Measurements from ENCODE around the gene MAPK4.

DNA sequence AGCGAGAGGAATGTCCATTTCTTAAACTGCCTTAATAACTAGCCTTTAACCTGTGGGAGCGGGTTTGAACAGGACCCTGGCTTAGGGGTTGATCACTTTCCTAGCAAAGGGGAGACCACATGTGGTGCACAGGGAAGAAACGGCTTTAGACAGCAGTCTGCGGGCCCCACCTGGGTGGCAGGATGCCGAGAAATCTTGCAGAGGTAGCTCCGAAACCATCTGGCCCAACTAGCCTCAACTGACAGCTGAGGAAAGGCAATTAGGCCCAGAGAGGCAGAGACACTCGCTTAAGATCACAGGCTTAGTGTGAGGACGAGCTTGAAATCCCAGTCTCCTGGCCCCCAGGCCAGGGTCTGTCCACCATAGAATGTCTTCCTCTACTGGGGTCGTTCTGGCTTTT is 170.1 kb downstream of the MAPK4 start:
- TF ChIP-seq, protein P1, sequence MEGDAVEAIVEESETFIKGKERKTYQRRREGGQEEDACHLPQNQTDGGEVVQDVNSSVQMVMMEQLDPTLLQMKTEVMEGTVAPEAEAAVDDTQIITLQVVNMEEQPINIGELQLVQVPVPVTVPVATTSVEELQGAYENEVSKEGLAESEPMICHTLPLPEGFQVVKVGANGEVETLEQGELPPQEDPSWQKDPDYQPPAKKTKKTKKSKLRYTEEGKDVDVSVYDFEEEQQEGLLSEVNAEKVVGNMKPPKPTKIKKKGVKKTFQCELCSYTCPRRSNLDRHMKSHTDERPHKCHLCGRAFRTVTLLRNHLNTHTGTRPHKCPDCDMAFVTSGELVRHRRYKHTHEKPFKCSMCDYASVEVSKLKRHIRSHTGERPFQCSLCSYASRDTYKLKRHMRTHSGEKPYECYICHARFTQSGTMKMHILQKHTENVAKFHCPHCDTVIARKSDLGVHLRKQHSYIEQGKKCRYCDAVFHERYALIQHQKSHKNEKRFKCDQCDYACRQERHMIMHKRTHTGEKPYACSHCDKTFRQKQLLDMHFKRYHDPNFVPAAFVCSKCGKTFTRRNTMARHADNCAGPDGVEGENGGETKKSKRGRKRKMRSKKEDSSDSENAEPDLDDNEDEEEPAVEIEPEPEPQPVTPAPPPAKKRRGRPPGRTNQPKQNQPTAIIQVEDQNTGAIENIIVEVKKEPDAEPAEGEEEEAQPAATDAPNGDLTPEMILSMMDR (IDR thresholded peaks at IDR 0.05; ENCODE audit: insufficient read depth, low read length) = no peak
- TF ChIP-seq POLR2AphosphoS5 (IDR thresholded peaks at IDR 0.05; ENCODE audit: low read depth) = no peak
- no peak for TF ChIP-seq GABPA (IDR thresholded peaks at IDR 0.05; ENCODE audit: low read depth)
